HepG2 (cell line): ENCODE results near the gene CPB2. TPM values are rescaled to one million over a fixed set of nuclear protein-coding genes. Genes with fewer than 3 reads are reported as not detected.

Experiments
- FLYWCH1 ChIP-seq: sonication (generic); formaldehyde crosslinking; IDR thresholded peaks from 2 replicates; pipeline ENCODE4 v1.8.1; 2023; ENCODE audit warnings: mild to moderate bottlenecking, missing genetic modification reagents
- IKZF1 ChIP-seq: fragments of 450-650 bp; IDR thresholded peaks from 2 replicates; pipeline ENCODE4 v1.7.1; 2016
- JUN ChIP-seq: sonication (generic); formaldehyde crosslinking; IDR thresholded peaks from 2 replicates; pipeline ENCODE4 v1.4.0; 2020; ENCODE audit warnings: mild to moderate bottlenecking, missing genetic modification reagents
- NFYC ChIP-seq: IDR thresholded peaks from 2 replicates; pipeline ENCODE4 v1.6.1; 2016; ENCODE audit warnings: missing genetic modification reagents, missing compliant biosample characterization
- REXO4 ChIP-seq: sonication (generic); formaldehyde crosslinking; IDR thresholded peaks from 2 replicates; pipeline ENCODE4 v1.8.0; 2022; ENCODE audit warnings: missing genetic modification reagents, mild to moderate bottlenecking, borderline replicate concordance
- SRSF9 ChIP-seq: fragments of 200-400 bp; formaldehyde crosslinking; IDR thresholded peaks from 2 replicates; pipeline ENCODE4 v1.6.1; 2018; ENCODE audit warnings: borderline replicate concordance, mild to moderate bottlenecking, low read depth, low read length; ENCODE audit not compliant: insufficient read depth, poor library complexity, severe bottlenecking
- TCF12 ChIP-seq, 2 experiments: fragments of 450-650 bp in 1 of 2; sonication (generic) in 1 of 2; formaldehyde crosslinking in 1 of 2; IDR thresholded peaks; 2 replicates each; pipeline versions ENCODE4 v1.6.1 to v1.8.0; 2017 to 2022; ENCODE audit warnings: antibody characterized with exemption in 1 of 2, mild to moderate bottlenecking in 1 of 2, missing genetic modification reagents in 1 of 2, moderate library complexity in 1 of 2
- XBP1 ChIP-seq: sonication (generic); formaldehyde crosslinking; IDR thresholded peaks from 2 replicates; pipeline ENCODE4 v1.5.0; 2020; ENCODE audit warnings: missing genetic modification reagents
- ZNF10 ChIP-seq: sonication (generic); formaldehyde crosslinking; IDR thresholded peaks from 2 replicates; pipeline ENCODE4 v1.4.0; 2020; ENCODE audit warnings: mild to moderate bottlenecking, low read depth, missing genetic modification reagents, borderline replicate concordance
- ZNF432 ChIP-seq: sonication (generic); formaldehyde crosslinking; IDR thresholded peaks from 2 replicates; pipeline ENCODE4 v1.5.0; 2020; ENCODE audit warnings: missing genetic modification reagents, mild to moderate bottlenecking, borderline replicate concordance
- ZNF549 ChIP-seq: sonication (generic); formaldehyde crosslinking; IDR thresholded peaks from 2 replicates; pipeline ENCODE4 v1.5.0; 2020; ENCODE audit warnings: missing genetic modification reagents
- ZNF577 ChIP-seq: sonication (generic); formaldehyde crosslinking; IDR thresholded peaks from 2 replicates; pipeline ENCODE4 v1.4.0; 2020; ENCODE audit warnings: mild to moderate bottlenecking, low read depth, missing genetic modification reagents, borderline replicate concordance
- ZNF761 ChIP-seq: sonication (generic); formaldehyde crosslinking; conservative IDR thresholded peaks from 2 replicates; pipeline ENCODE4 v1.4.0; 2020; ENCODE audit warnings: mild to moderate bottlenecking, missing genetic modification reagents
- polyA plus RNA-seq, 8 experiments: library from polyadenylated mRNA; depleted of rRNA in 3 of 8; stranded (reverse) in 7 of 8; unstranded in 1 of 8; fragments of >200 nt; fragmentation: Illumina TruSeq in 4 of 8; extraction: Trizol in 4 of 8; gene quantifications; 2 replicates each; pipeline versions ENCODE4 v1.2.1 to v1.2.3, GENCODE V29; 2011 to 2016; ENCODE audit warnings: low read depth in 4 of 8, missing spikeins in 1 of 8, mixed read lengths in 1 of 8; ENCODE audit not compliant: insufficient read depth in 1 of 8
- total RNA-seq, 5 experiments: library from RNA; depleted of rRNA; stranded (reverse); fragments of >200 nt; fragmentation: Illumina TruSeq; extraction: Trizol; gene quantifications; 2 replicates each; pipeline ENCODE4 v1.2.3, GENCODE V29; 2016; ENCODE audit warnings: low read depth in 1 of 5
- TF ChIP-seq, protein P1 (sequence below): sonication (generic); formaldehyde crosslinking; IDR thresholded peaks from 2 replicates; pipeline ENCODE4 v1.4.0; 2020; ENCODE audit warnings: mild to moderate bottlenecking, missing genetic modification reagents
- TF ChIP-seq, protein P2 (sequence below): sonication (generic); formaldehyde crosslinking; IDR thresholded peaks from 2 replicates; pipeline ENCODE4; 2020; ENCODE audit warnings: missing genetic modification reagents, mild to moderate bottlenecking, borderline replicate concordance
- TF ChIP-seq, protein P3 (sequence below): IDR thresholded peaks from 2 replicates; pipeline ENCODE4 v1.6.1; 2016; ENCODE audit warnings: mild to moderate bottlenecking

The CPB2 gene
- total and polyA plus RNA-seq, 2 of the 13 experiments (the other 11 are each of a cell fraction or from before 2014, with no cell fraction given), result 125 to 140 TPM

GRCh38 chr13:46052319-46053161 is 52.3 kb downstream of the CPB2 start, which contains the start of gene ZC3H13 (continued):
- TF ChIP-seq, protein P1, sequence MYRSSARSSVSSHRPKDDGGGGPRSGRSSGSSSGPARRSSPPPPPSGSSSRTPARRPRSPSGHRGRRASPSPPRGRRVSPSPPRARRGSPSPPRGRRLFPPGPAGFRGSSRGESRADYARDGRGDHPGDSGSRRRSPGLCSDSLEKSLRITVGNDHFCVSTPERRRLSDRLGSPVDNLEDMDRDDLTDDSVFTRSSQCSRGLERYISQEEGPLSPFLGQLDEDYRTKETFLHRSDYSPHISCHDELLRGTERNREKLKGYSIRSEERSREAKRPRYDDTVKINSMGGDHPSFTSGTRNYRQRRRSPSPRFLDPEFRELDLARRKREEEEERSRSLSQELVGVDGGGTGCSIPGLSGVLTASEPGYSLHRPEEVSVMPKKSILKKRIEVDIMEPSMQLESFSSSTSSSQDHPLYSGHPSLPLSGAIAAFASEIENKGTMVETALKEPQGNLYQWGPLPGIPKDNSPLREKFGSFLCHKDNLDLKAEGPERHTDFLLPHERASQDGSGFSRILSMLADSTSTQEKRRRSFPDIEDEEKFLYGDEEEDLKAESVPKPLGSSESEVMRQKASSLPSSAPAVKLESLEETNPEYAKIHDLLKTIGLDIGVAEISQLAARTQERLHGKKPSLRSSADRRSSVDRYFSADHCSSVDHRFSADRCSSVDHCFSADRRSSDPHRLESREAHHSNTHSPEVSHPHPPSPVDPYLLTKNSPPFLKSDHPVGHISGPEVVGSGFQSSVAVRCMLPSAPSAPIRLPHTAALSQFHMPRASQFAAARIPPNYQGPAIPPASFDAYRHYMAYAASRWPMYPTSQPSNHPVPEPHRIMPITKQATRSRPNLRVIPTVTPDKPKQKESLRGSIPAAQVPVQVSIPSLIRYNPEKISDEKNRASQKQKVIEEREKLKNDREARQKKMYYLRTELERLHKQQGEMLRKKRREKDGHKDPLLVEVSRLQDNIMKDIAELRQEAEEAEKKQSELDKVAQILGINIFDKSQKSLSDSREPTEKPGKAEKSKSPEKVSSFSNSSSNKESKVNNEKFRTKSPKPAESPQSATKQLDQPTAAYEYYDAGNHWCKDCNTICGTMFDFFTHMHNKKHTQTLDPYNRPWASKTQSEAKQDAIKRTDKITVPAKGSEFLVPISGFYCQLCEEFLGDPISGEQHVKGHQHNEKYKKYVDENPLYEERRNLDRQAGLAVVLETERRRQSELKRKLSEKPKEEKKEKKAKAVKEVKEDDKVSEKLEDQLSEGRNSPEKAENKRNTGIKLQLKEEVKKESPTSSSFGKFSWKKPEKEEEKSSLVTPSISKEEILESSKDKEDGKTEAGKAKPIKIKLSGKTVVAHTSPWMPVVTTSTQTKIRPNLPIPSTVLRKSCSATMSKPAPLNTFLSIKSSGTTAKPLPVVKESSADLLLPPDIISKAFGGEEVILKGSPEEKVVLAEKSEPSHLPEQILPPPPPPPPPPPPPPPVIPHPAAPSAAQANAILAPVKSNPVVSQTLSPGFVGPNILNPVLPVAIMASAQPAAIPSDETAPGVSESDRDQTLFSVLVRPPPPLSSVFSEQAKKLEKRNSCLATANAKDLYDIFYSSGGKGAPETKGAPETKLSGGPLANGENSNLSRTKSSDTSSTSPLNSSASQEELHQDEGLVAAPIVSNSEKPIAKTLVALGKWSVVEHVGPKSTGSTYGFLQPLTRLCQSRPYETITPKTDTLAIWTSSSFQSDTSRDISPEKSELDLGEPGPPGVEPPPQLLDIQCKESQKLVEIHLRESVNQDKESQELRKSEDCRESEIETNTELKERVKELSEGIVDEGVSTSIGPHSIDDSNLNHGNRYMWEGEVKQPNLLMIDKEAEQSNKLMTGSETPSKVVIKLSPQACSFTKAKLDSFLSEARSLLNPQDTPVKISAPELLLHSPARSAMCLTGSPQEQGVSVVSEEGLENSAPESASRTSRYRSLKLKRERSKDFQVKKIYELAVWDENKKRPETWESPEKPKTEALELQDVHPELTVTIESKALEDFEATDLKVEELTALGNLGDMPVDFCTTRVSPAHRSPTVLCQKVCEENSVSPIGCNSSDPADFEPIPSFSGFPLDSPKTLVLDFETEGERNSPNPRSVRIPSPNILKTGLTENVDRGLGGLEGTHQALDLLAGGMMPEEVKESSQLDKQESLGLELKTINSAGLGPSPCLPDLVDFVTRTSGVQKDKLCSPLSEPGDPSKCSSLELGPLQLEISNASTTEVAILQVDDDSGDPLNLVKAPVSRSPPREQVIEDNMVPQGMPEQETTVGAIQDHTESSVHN (CRISPR knock-in tag), result 0 out of 2 replicates have a peak, but pooled peaks have one; percentile 66
- no peak for TF ChIP-seq ZNF432
- TF ChIP-seq NFYC (CRISPR knock-in tag), result no peak
- TF ChIP-seq JUN (CRISPR knock-in tag), result no peak
- no peak for TF ChIP-seq REXO4 (CRISPR knock-in tag)
- TF ChIP-seq SRSF9, result no peak
- no peak for TF ChIP-seq TCF12 (IDR thresholded peaks at IDR 0.05)
- 0 out of 2 replicates have a peak, but pooled peaks have one; percentile 19 for TF ChIP-seq TCF12 (CRISPR knock-in tag; IDR thresholded peaks at IDR 0.05)
- no peak for TF ChIP-seq ZNF549 (CRISPR knock-in tag)
- TF ChIP-seq XBP1 (CRISPR knock-in tag), result no peak
- no peak for TF ChIP-seq ZNF10
- no peak for TF ChIP-seq IKZF1
- no peak for TF ChIP-seq FLYWCH1 (CRISPR knock-in tag)
- no peak for TF ChIP-seq ZNF761 (CRISPR knock-in tag)
- TF ChIP-seq ZNF577 (CRISPR knock-in tag), result no peak
- TF ChIP-seq, protein P2, sequence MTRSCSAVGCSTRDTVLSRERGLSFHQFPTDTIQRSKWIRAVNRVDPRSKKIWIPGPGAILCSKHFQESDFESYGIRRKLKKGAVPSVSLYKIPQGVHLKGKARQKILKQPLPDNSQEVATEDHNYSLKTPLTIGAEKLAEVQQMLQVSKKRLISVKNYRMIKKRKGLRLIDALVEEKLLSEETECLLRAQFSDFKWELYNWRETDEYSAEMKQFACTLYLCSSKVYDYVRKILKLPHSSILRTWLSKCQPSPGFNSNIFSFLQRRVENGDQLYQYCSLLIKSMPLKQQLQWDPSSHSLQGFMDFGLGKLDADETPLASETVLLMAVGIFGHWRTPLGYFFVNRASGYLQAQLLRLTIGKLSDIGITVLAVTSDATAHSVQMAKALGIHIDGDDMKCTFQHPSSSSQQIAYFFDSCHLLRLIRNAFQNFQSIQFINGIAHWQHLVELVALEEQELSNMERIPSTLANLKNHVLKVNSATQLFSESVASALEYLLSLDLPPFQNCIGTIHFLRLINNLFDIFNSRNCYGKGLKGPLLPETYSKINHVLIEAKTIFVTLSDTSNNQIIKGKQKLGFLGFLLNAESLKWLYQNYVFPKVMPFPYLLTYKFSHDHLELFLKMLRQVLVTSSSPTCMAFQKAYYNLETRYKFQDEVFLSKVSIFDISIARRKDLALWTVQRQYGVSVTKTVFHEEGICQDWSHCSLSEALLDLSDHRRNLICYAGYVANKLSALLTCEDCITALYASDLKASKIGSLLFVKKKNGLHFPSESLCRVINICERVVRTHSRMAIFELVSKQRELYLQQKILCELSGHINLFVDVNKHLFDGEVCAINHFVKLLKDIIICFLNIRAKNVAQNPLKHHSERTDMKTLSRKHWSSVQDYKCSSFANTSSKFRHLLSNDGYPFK (CRISPR knock-in tag), result peak; percentile 94
- TF ChIP-seq, protein P3, sequence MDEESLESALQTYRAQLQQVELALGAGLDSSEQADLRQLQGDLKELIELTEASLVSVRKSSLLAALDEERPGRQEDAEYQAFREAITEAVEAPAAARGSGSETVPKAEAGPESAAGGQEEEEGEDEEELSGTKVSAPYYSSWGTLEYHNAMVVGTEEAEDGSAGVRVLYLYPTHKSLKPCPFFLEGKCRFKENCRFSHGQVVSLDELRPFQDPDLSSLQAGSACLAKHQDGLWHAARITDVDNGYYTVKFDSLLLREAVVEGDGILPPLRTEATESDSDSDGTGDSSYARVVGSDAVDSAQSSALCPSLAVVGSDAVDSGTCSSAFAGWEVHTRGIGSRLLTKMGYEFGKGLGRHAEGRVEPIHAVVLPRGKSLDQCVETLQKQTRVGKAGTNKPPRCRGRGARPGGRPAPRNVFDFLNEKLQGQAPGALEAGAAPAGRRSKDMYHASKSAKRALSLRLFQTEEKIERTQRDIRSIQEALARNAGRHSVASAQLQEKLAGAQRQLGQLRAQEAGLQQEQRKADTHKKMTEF, result peak; percentile 77
